HL-60 (cell line): ENCODE measurements around the gene FMO1.

ENCODE experiments used
- GABPA ChIP-seq: IDR thresholded peaks from 2 replicates; pipeline ENCODE4 v1.6.1; 2012; ENCODE audit warnings: low read depth
- POLR2AphosphoS5 ChIP-seq: IDR thresholded peaks from 2 replicates; pipeline ENCODE4 v1.6.1; 2012; ENCODE audit warnings: low read depth
- SPI1 ChIP-seq: IDR thresholded peaks from 2 replicates; pipeline ENCODE4 v1.6.1; 2012; ENCODE audit warnings: low read depth, mild to moderate bottlenecking, borderline replicate concordance
- TF ChIP-seq, protein P1 (sequence below): IDR thresholded peaks from one replicate; pipeline ENCODE4 v1.5.1; 2011; ENCODE audit warnings: low read length, control low read depth, inconsistent platforms; ENCODE audit not compliant: insufficient read depth
- TF ChIP-seq, protein P2 (sequence below): IDR thresholded peaks from 2 replicates; pipeline ENCODE4 v1.6.1; 2012; ENCODE audit warnings: low read depth; ENCODE audit not compliant: insufficient replicate concordance

DNA sequence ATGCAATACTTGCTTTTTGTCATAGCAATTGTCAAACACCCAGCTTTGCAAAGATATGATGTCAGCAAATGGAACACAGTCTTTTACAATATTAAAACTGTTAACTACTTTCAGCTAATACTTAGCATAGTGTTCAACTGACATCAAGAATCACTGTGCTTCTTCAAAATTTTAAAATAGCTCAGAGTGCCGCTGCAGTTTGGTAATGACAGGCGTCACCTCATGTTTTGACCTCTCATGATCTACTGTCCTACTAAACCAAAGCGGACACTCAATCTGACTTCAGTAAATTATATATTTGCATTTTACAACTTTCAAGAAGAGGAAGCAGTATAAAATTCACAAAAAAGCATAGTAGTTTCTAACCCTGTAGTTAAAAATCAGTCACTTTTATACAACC is 2.0 kb downstream of the FMO1 start:
- TF ChIP-seq, protein P1, sequence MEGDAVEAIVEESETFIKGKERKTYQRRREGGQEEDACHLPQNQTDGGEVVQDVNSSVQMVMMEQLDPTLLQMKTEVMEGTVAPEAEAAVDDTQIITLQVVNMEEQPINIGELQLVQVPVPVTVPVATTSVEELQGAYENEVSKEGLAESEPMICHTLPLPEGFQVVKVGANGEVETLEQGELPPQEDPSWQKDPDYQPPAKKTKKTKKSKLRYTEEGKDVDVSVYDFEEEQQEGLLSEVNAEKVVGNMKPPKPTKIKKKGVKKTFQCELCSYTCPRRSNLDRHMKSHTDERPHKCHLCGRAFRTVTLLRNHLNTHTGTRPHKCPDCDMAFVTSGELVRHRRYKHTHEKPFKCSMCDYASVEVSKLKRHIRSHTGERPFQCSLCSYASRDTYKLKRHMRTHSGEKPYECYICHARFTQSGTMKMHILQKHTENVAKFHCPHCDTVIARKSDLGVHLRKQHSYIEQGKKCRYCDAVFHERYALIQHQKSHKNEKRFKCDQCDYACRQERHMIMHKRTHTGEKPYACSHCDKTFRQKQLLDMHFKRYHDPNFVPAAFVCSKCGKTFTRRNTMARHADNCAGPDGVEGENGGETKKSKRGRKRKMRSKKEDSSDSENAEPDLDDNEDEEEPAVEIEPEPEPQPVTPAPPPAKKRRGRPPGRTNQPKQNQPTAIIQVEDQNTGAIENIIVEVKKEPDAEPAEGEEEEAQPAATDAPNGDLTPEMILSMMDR, result no peak
- no peak for TF ChIP-seq GABPA
- TF ChIP-seq POLR2AphosphoS5, result no peak
- TF ChIP-seq, protein P2, sequence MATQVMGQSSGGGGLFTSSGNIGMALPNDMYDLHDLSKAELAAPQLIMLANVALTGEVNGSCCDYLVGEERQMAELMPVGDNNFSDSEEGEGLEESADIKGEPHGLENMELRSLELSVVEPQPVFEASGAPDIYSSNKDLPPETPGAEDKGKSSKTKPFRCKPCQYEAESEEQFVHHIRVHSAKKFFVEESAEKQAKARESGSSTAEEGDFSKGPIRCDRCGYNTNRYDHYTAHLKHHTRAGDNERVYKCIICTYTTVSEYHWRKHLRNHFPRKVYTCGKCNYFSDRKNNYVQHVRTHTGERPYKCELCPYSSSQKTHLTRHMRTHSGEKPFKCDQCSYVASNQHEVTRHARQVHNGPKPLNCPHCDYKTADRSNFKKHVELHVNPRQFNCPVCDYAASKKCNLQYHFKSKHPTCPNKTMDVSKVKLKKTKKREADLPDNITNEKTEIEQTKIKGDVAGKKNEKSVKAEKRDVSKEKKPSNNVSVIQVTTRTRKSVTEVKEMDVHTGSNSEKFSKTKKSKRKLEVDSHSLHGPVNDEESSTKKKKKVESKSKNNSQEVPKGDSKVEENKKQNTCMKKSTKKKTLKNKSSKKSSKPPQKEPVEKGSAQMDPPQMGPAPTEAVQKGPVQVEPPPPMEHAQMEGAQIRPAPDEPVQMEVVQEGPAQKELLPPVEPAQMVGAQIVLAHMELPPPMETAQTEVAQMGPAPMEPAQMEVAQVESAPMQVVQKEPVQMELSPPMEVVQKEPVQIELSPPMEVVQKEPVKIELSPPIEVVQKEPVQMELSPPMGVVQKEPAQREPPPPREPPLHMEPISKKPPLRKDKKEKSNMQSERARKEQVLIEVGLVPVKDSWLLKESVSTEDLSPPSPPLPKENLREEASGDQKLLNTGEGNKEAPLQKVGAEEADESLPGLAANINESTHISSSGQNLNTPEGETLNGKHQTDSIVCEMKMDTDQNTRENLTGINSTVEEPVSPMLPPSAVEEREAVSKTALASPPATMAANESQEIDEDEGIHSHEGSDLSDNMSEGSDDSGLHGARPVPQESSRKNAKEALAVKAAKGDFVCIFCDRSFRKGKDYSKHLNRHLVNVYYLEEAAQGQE, result no peak
- no peak for TF ChIP-seq SPI1
